Endothelial cell of umbilical vein (primary cell): ENCODE data around the gene AGPAT1. TPM values are rescaled to one million over a fixed set of nuclear protein-coding genes. Genes with fewer than 3 reads are reported as not detected.
"Not testable (repeated sequence)": the region's sequence is repeated elsewhere in the genome, so short reads cannot be mapped to it uniquely, and the experiment has no call there.

ENCODE experiments used
- BruUV-seq: library from RNA; stranded (reverse); fragments of 400-500 nt; replicated peaks from 2 replicates; lab custom pipeline; 2021; lab: Mats Ljungman, UMichigan
- CTCF ChIA-PET: fragments of 300-600, 350-600 bp; sonication (Branson Sonifier 250); formaldehyde crosslinking; loops from one replicate; lab custom pipeline; 2021; ENCODE audit warnings: antibody characterized with exemption, inconsistent platforms; lab: Charles Lee
- POLR2A ChIA-PET: fragments of 300-600, 350-600 bp; sonication (Branson Sonifier 250); formaldehyde crosslinking; loops from one replicate; lab custom pipeline; 2021; ENCODE audit warnings: antibody characterized with exemption, inconsistent platforms; lab: Charles Lee
- DNase-seq: peaks from one replicate; pipeline ENCODE4 v3.0.0-alpha.2; 2011; ENCODE audit warnings: low read depth, low spot score
- FAIRE-seq: peaks from 2 replicates; lab custom pipeline; 2011; peaks lifted over from hg19 to GRCh38; lab: Jason Lieb, UNC
- H2AFZ ChIP-seq: 2 replicates; pipeline ENCODE4 v1.6.0; 2012; ENCODE audit warnings: low read depth, low read length, control low read depth, inconsistent platforms
- H3K27ac ChIP-seq: 2 replicates; pipeline ENCODE4 v1.5.1; 2011; ENCODE audit warnings: low read depth, mild to moderate bottlenecking, control low read depth, low read length, moderate library complexity; ENCODE audit not compliant: insufficient read depth
- H3K27me3 ChIP-seq, 2 experiments: 2 replicates each; pipeline versions ENCODE4 v1.6.0 to v1.6.1; 2011; ENCODE audit warnings: low read length in 2 of 2, mixed read lengths in 1 of 2; ENCODE audit not compliant: control insufficient read depth in 2 of 2, insufficient read depth in 2 of 2
- H3K36me3 ChIP-seq, 2 experiments: 2 replicates in 1 of 2; 3 replicates in 1 of 2; pipeline ENCODE4 v1.5.1; 2011; ENCODE audit warnings: low read length in 2 of 2, mild to moderate bottlenecking in 1 of 2, moderate library complexity in 1 of 2; ENCODE audit not compliant: control insufficient read depth in 2 of 2, insufficient read depth in 2 of 2; ENCODE audit errors: extremely low read depth in 1 of 2
- H3K4me1 ChIP-seq: 3 replicates; pipeline ENCODE4 v1.5.1; 2011; ENCODE audit warnings: mild to moderate bottlenecking, low read length; ENCODE audit not compliant: control insufficient read depth, insufficient read depth; ENCODE audit errors: extremely low read depth
- H3K4me2 ChIP-seq: 2 replicates; pipeline ENCODE4 v1.6.1; 2011; ENCODE audit warnings: low read length, control low read depth, mixed read lengths; ENCODE audit not compliant: insufficient read depth
- H3K4me3 ChIP-seq, 3 experiments: fragments of 200-600 bp in 1 of 3; sonication (generic), shearing (Covaris generic) in 1 of 3; replicated peaks in 1 of 3; 2 replicates each; pipeline ENCODE4 v1.5.1; 2011 to 2016; ENCODE audit warnings: control low read depth in 3 of 3, low read length in 3 of 3, mild to moderate bottlenecking in 2 of 3, inconsistent platforms in 1 of 3, low read depth in 1 of 3, moderate library complexity in 1 of 3; ENCODE audit not compliant: insufficient read depth in 1 of 3
- H3K79me2 ChIP-seq: 2 replicates; pipeline ENCODE4 v1.6.0; 2012; ENCODE audit warnings: low read length, inconsistent platforms; ENCODE audit not compliant: control insufficient read depth, insufficient read depth
- H3K9ac ChIP-seq: replicated peaks from 2 replicates; pipeline ENCODE3; 2011; ENCODE audit warnings: low read length, control low read depth; ENCODE audit not compliant: insufficient read depth; ENCODE audit errors: extremely low read depth
- H3K9me1 ChIP-seq: replicated peaks from 3 replicates; pipeline ENCODE4 v1.6.0; 2011; ENCODE audit warnings: mild to moderate bottlenecking, low read length; ENCODE audit not compliant: control insufficient read depth, insufficient read depth; ENCODE audit errors: extremely low read depth
- H3K9me3 ChIP-seq: replicated peaks from 2 replicates; pipeline ENCODE4 v1.5.1; 2012; ENCODE audit warnings: low read length, inconsistent platforms; ENCODE audit not compliant: control insufficient read depth, insufficient read depth
- H4K20me1 ChIP-seq: replicated peaks from 2 replicates; pipeline ENCODE3; 2011; ENCODE audit warnings: mild to moderate bottlenecking, low read length; ENCODE audit not compliant: control insufficient read depth, insufficient read depth; ENCODE audit errors: extremely low read depth
- EZH2 ChIP-seq: IDR thresholded peaks from 2 replicates; pipeline ENCODE4 v1.6.1; 2012; ENCODE audit warnings: borderline replicate concordance, low read depth, mild to moderate bottlenecking, moderate library complexity, low read length, inconsistent platforms; ENCODE audit not compliant: severe bottlenecking
- MYC ChIP-seq: IDR thresholded peaks from one replicate; pipeline ENCODE4 v1.6.1; 2011; ENCODE audit warnings: mild to moderate bottlenecking, low read depth, low read length
- POLR2A ChIP-seq: IDR thresholded peaks from 2 replicates; pipeline ENCODE4 v1.6.1; 2012; ENCODE audit warnings: low read depth, mild to moderate bottlenecking, control low read depth, low read length
- dilution Hi-C: fragments of 300-500 bp; cut with MboI; formaldehyde crosslinking; loops from one replicate; pipeline ENCODE4 v1.15.0; 2019; ENCODE audit warnings: low sequenced_read_pairs; ENCODE audit not compliant: extremely low pct_ligation_motif_present
- intact Hi-C: fragments of 100-400 bp; cut with micrococcal nuclease; formaldehyde crosslinking; loops from one replicate; pipeline ENCODE4 v1.10.0; 2022
- polyA plus RNA-seq, 4 experiments: library from polyadenylated mRNA; depleted of rRNA in 3 of 4; stranded (reverse) in 3 of 4; unstranded in 1 of 4; fragments of >200 nt; gene quantifications; 2 replicates each; pipeline versions ENCODE4 v1.2.1 to v1.2.3, GENCODE V29; 2011 to 2012; ENCODE audit warnings: missing spikeins in 1 of 4
- total RNA-seq: library from RNA; stranded (reverse); gene quantifications from 2 replicates; pipeline ENCODE4 v1.2.3, GENCODE V29; 2021
- TF ChIP-seq, protein P1 (sequence below): IDR thresholded peaks from 2 replicates; pipeline ENCODE4 v1.6.1; 2011; ENCODE audit not compliant: insufficient read depth, insufficient read length
- TF ChIP-seq, protein P2 (sequence below), 2 donors: IDR thresholded peaks; 1 replicate in 1 of 2; 2 replicates in 1 of 2; pipeline ENCODE4 v1.5.1; 2011; ENCODE audit warnings: low read length in 2 of 2, mild to moderate bottlenecking in 2 of 2, moderate library complexity in 2 of 2, control low read depth in 1 of 2, inconsistent platforms in 1 of 2, low read depth in 1 of 2; ENCODE audit not compliant: insufficient read depth in 1 of 2; ENCODE audit errors: extremely low read depth in 1 of 2

The AGPAT1 gene
- total and polyA plus RNA-seq, 2 donors (not counting 3 experiments of a cell fraction or from before 2014, with no cell fraction given) = 38.4 to 132 TPM

DNA sequence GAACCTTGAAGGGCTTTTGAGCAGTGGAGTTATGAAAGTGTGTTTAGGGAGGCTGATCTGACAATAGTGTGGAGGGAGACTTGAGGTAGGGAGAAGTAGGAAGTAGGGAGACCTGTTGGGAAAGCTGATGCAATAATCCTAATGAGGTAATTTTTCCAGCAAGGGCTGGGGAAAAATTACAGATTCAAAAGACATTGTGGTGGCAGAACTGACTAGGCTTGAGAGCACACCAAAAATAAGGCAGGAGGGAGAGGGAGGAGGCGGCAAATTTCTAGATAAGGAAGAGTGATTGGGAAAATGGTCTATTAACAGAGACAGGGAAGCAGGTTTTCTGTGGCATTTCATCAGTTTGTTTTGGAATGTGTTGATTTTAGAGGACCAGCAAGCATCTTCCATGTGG is 29.6 kb downstream of the AGPAT1 start:
- POLR2A ChIA-PET = no interaction called here
- TF ChIP-seq MYC (no peak), EZH2 (no peak), POLR2A (no peak)
- TF ChIP-seq, protein P1, sequence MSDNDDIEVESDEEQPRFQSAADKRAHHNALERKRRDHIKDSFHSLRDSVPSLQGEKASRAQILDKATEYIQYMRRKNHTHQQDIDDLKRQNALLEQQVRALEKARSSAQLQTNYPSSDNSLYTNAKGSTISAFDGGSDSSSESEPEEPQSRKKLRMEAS = no peak
- TF ChIP-seq, protein P2, sequence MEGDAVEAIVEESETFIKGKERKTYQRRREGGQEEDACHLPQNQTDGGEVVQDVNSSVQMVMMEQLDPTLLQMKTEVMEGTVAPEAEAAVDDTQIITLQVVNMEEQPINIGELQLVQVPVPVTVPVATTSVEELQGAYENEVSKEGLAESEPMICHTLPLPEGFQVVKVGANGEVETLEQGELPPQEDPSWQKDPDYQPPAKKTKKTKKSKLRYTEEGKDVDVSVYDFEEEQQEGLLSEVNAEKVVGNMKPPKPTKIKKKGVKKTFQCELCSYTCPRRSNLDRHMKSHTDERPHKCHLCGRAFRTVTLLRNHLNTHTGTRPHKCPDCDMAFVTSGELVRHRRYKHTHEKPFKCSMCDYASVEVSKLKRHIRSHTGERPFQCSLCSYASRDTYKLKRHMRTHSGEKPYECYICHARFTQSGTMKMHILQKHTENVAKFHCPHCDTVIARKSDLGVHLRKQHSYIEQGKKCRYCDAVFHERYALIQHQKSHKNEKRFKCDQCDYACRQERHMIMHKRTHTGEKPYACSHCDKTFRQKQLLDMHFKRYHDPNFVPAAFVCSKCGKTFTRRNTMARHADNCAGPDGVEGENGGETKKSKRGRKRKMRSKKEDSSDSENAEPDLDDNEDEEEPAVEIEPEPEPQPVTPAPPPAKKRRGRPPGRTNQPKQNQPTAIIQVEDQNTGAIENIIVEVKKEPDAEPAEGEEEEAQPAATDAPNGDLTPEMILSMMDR (IDR thresholded peaks at IDR 0.05; ENCODE audit: extremely low read depth in 1 of 2, insufficient read depth in 1 of 2, low read depth in 1 of 2, low read length in 2 of 2) = no peak
- Histone ChIP-seq H3K9ac (no peak overlapping the region), H4K20me1 (no peaks in the 10 kb centered on the region), H3K36me3 (no peaks in the 10 kb centered on the region), H3K4me1 (peaks cover 3% of the 10 kb centered on the region), H3K4me3 (no peak overlapping the region), H3K79me2 (no peaks in the 10 kb centered on the region), H3K9me3 (no peaks in the 10 kb centered on the region), H3K27ac (no peak overlapping the region), H3K9me1 (no peaks in the 10 kb centered on the region), H3K4me2 (no peak overlapping the region), H3K27me3 (peaks cover 20 to 29% of the 10 kb centered on the region in 2 experiments), H2AFZ (no peak overlapping the region)
- no peak for DNase-seq
- intact Hi-C loops = no loop called here
- BruUV-seq = no TSS peak
- dilution Hi-C loops = no loop called here
- no peak for FAIRE-seq
- CTCF ChIA-PET = no interaction called here

DNA sequence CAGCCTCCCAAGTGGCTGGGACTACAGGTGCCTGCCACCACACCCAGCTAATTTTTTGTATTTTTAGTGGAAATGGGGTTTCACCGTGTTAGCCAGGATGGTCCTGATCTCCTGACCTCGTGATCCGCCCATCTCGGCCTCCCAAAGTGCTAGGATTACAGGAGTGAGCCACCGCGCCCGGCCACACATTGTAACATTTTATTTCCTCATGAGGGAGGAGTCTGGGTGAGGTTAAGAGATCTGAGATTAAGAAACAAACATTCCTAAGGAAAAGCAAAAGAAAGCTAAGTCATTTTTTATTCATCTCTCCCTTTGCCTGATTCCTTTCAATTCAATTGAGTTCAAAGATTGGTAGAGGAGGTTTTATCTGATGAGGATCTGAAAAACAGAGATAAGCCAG is 31.6 kb downstream of the AGPAT1 start:
- POLR2A ChIA-PET = not testable (repeated sequence)

More for the DNA sequence above, 31.6 kb downstream of the AGPAT1 start:
- H3K9me3 ChIP-seq, H2AFZ ChIP-seq, FAIRE-seq, H4K20me1 ChIP-seq, H3K4me2 ChIP-seq, H3K79me2 ChIP-seq, DNase-seq, H3K4me3 ChIP-seq, H3K4me1 ChIP-seq, H3K36me3 ChIP-seq, BruUV-seq, dilution Hi-C loops, intact Hi-C loops, H3K27ac ChIP-seq, H3K9me1 ChIP-seq, H3K9ac ChIP-seq: not testable (repeated sequence)
- peaks cover 20 to 24% of the 10 kb centered on the region in 2 experiments for H3K27me3 ChIP-seq
- CTCF ChIA-PET = interaction anchor here (0.6 kb wide), 1 partner anchor 337 kb away, joined by 3 read pairs; no protein-coding TSS in a partner anchor
